Large intestine (tissue), 3 donors: ENCODE measurements around the gene UAP1L1. TPM values are rescaled to one million over a fixed set of nuclear protein-coding genes. Genes with fewer than 3 reads are reported as not detected.

ENCODE experiments used
- DNase-seq, 2 donors: peaks; one replicate each; pipeline versions ENCODE4 v3.0.0 to v3.0.0-alpha.2; 2013
- H3K27ac ChIP-seq: one replicate; pipeline ENCODE4 v1.5.1; 2013; ENCODE audit warnings: low read length
- H3K27me3 ChIP-seq: 2 replicates; pipeline ENCODE4 v1.6.1; 2013; ENCODE audit warnings: low read length; ENCODE audit not compliant: control insufficient read depth, insufficient read depth
- H3K36me3 ChIP-seq: 2 replicates; pipeline ENCODE4 v1.6.1; 2013; ENCODE audit warnings: low read length; ENCODE audit not compliant: control insufficient read depth, insufficient read depth
- H3K4me1 ChIP-seq: one replicate; pipeline ENCODE4 v1.6.1; 2013; ENCODE audit warnings: low read length; ENCODE audit not compliant: control insufficient read depth, insufficient read depth
- H3K4me3 ChIP-seq: one replicate; pipeline ENCODE4 v1.5.1; 2013; ENCODE audit warnings: low read length
- H3K9me3 ChIP-seq: one replicate; pipeline ENCODE4 v1.6.1; 2013; ENCODE audit warnings: mild to moderate bottlenecking, low read depth, low read length, moderate library complexity; ENCODE audit not compliant: control insufficient read depth
- WGBS: methylation state at CpG from one replicate; pipeline ENCODE4 v1.1.5; 2013; ENCODE audit warnings: low lambda C conversion rate; ENCODE audit not compliant: insufficient coverage; 5-methylcytosine and 5-hydroxymethylcytosine counted together
- polyA plus RNA-seq: library from polyadenylated mRNA; unstranded; fragments of 120-200 nt; gene quantifications from one replicate; pipeline ENCODE4 v1.2.1, GENCODE V29; 2013

Gene UAP1L1
- polyA plus RNA-seq, 1 donor = 32.4 TPM

DNA sequence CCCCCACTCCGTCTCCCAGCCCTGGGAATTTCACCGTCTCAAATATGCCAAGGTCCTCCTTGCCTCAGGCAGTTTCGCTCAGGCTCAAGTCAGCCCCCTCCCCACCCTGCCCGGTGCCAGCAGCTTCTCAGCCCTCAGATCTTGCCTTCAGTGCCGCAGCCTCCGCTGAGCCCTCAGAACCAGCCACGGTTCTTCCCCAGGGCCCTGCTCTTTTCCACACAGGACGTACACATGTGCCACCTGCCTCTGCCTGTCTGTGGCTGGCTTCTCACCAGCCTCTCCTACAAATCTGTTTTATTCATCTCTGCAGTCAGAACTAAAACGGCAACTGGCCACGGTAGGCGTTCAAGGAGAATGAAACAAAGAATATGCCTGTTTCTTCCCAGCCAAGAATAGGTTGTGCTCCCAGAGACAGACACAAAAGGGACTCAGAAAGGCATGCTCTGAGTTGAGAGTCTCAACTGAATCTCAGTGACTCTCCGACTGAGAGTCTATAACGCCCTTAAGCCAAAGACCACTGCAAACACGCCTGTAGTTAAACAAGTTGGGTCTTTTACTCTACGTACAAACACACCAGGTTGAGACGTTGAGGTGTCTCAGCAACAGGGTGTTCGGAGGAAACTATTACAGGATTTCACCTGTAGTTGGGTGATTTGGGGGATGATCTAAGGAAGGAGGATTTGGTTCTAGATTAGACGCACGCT lies 51.0 kb downstream of the UAP1L1 start:
- Histone ChIP-seq H3K27me3 (peaks cover 3% of the 10 kb centered on the region), H3K4me1 (peaks cover 28% of the 10 kb centered on the region), H3K27ac (peak overlapping the region; percentile 88), H3K4me3 (peak overlapping the region; percentile 66), H3K9me3 (peaks cover 15% of the 10 kb centered on the region), H3K36me3 (no peaks in the 10 kb centered on the region)
- no peak for DNase-seq
- 18% methylated on average over 2 of the region's 19 CpGs for WGBS

DNA sequence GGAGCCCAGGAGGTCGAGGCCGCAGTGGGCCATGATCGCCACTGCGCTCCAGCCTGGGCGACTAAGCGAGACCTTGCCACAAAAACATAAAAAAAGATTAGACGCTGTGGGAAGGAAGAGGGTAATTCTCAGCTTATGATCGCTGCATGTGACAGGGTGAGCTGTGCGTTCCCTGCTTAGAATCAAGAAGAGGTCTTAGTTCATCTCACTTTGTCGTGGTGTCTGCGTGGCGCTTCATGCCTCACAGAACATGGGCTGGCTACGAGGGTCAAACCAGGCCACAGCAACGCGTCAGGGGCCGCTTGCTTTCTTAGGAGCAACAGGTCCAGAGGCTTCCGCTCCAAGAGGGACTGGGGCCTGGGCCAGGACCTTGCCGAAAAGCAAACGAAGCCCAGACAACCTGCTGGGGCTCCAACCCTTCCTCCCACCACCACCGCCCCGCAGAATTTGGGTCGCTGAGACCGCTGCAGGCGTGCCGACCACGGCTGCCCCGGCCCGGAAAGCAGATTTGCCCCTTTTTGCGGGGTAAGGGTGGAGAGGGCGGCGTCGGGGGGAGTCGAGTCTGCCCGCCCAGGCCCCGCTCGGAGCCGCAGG lies 51.6 kb downstream of the UAP1L1 start:
- DNase-seq = peak; percentile 45 to 76
- WGBS = 12% methylated on average over 5 of the region's 37 CpGs
- Histone ChIP-seq H3K4me3 (peak overlapping the region; percentile 66), H3K9me3 (peaks cover 16% of the 10 kb centered on the region), H3K36me3 (no peaks in the 10 kb centered on the region), H3K27me3 (peaks cover 3% of the 10 kb centered on the region), H3K4me1 (peaks cover 28% of the 10 kb centered on the region), H3K27ac (peak overlapping the region; percentile 88)

DNA sequence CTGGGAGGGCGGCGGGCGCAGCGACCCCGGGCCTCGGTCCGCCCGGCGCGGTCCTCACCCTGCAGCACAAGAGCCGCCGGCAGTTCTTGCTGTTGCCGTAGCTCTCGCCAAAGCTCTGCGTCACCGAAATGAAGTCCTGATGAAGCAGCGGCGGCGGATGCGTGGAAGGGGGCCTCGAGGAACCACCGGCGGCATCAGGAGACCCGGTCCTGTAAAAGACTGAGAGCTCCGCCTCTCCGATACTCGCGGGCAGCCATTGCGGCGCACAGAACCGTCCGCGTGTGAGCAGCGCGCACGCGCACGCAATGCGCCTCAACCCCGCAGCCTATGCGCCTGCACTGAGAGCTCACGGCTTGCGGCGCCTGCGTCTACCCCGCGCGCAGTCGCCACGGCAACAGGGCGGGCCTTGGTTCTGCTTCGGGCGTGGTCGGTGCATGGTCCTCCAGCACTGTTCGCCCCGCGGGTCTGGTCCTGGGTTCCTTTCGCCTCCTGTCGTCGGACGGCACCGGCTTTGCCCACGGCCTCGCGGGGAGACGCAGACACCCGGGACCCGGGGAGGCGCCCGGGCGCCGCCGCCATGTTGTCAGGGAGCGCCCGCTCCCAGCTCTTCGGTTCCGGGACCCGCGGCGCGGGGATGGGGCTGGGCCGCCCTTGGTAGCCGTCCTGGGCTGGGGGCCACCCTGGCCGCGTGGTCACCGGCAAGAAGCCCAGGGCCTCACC lies 52.3 kb downstream of the UAP1L1 start:
- DNase-seq = peak; percentile 92 to 94
- Histone ChIP-seq H3K9me3 (peaks cover 16% of the 10 kb centered on the region), H3K36me3 (no peaks in the 10 kb centered on the region), H3K4me3 (peak overlapping the region; percentile 66), H3K27ac (peak overlapping the region; percentile 88), H3K4me1 (peaks cover 28% of the 10 kb centered on the region), H3K27me3 (peaks cover 5% of the 10 kb centered on the region)
- no CpG with 5 or more reads among the region's 86 CpGs for WGBS

DNA sequence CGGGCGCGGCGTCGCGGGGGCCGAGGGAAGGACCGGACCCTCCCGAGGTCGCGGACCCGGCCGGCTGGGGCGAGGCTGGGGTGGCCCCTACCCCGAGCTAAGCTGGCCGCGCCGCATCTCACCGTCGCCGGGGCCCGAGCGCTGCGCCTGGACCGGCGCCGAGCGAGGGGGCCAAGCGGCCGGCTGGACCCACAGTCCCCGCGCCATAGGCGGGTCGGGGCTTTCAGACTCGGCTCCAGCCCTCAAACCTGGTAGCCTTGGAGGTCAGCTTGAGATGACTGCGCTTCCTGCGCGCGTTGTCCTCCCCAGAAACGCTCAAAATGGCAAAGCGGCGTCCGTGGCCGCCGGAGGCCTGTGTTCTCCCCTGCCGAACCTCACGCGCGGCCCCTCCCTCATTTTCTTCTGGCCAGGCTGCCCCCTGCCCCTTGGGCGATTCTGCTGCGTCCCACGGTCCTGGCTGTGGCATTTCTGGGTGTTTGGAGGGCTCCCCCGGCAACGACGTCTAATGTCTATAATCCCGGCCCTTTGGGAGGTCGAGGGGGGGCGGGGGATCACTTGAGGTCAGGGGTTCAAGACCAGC lies 52.9 kb downstream of the UAP1L1 start:
- Histone ChIP-seq H3K9me3 (peaks cover 16% of the 10 kb centered on the region), H3K27me3 (peaks cover 7% of the 10 kb centered on the region), H3K27ac (no peak overlapping the region), H3K36me3 (no peaks in the 10 kb centered on the region), H3K4me3 (peak overlapping the region; percentile 66), H3K4me1 (peaks cover 28% of the 10 kb centered on the region)
- DNase-seq = no peak
- WGBS = no CpG with 5 or more reads among the region's 58 CpGs

Other genes starting within 250 kb of the UAP1L1 start
- gene AJM1, start 235.0 kb upstream of the UAP1L1 start, polyA plus RNA-seq = 10.4 TPM
- gene PHPT1, start 228.1 kb upstream of the UAP1L1 start, polyA plus RNA-seq = 312 TPM
- 772 TPM for gene MAMDC4, start 225.2 kb upstream of the UAP1L1 start, polyA plus RNA-seq
- 585 TPM for gene EDF1, start 211.2 kb upstream of the UAP1L1 start, polyA plus RNA-seq
- gene TRAF2, start 191.0 kb upstream of the UAP1L1 start, polyA plus RNA-seq = 18.5 TPM
- 86.8 TPM for gene FBXW5, start 132.8 kb upstream of the UAP1L1 start, polyA plus RNA-seq
- gene C8G, start 132.3 kb upstream of the UAP1L1 start, polyA plus RNA-seq = 36.0 TPM
- gene LCN12, start 125.2 kb upstream of the UAP1L1 start, polyA plus RNA-seq = 121 TPM
- gene PTGDS, start 100.0 kb upstream of the UAP1L1 start, polyA plus RNA-seq = 4.6 TPM
- 0.09 TPM for gene LCNL1, start 94.5 kb upstream of the UAP1L1 start, polyA plus RNA-seq
- 38.9 TPM for gene PAXX, start 85.1 kb upstream of the UAP1L1 start, polyA plus RNA-seq
- 3.6 TPM for gene CLIC3, start 80.9 kb upstream of the UAP1L1 start, polyA plus RNA-seq
- 25.3 TPM for gene ABCA2, start 49.3 kb upstream of the UAP1L1 start, polyA plus RNA-seq
- 0.69 TPM for gene FUT7, start 45.4 kb upstream of the UAP1L1 start, polyA plus RNA-seq
- 42.7 TPM for gene NPDC1, start 31.3 kb upstream of the UAP1L1 start, polyA plus RNA-seq
- 9.9 TPM for gene ENTPD2, start 23.5 kb upstream of the UAP1L1 start, polyA plus RNA-seq
- 12.1 TPM for gene SAPCD2, start 7.0 kb upstream of the UAP1L1 start, polyA plus RNA-seq
- 39.5 TPM for gene MAN1B1, start 9.5 kb downstream of the UAP1L1 start, polyA plus RNA-seq
- 196 TPM for gene DPP7, start 37.2 kb downstream of the UAP1L1 start, polyA plus RNA-seq
- gene GRIN1, start 61.6 kb downstream of the UAP1L1 start, polyA plus RNA-seq = 2.6 TPM
- gene LRRC26, start 92.5 kb downstream of the UAP1L1 start, polyA plus RNA-seq = 12.0 TPM
- gene TMEM210, start 94.5 kb downstream of the UAP1L1 start, polyA plus RNA-seq = not detected
- gene ANAPC2, start 111.0 kb downstream of the UAP1L1 start, polyA plus RNA-seq = 47.0 TPM
- gene SSNA1, start 111.2 kb downstream of the UAP1L1 start, polyA plus RNA-seq = 66.0 TPM
- gene TPRN, start 123.2 kb downstream of the UAP1L1 start, polyA plus RNA-seq = 32.1 TPM
- 33.1 TPM for gene TMEM203, start 128.1 kb downstream of the UAP1L1 start, polyA plus RNA-seq
- gene NDOR1, start 128.2 kb downstream of the UAP1L1 start, polyA plus RNA-seq = 12.1 TPM
- gene RNF208, start 144.7 kb downstream of the UAP1L1 start, polyA plus RNA-seq = 11.0 TPM
- 71.7 TPM for gene CYSRT1, start 147.7 kb downstream of the UAP1L1 start, polyA plus RNA-seq
- gene RNF224, start 150.0 kb downstream of the UAP1L1 start, polyA plus RNA-seq = 87.5 TPM
- gene SLC34A3, start 153.4 kb downstream of the UAP1L1 start, polyA plus RNA-seq = 36.9 TPM
- 402 TPM for gene TUBB4B, start 163.8 kb downstream of the UAP1L1 start, polyA plus RNA-seq
- 3.4 TPM for gene STPG3, start 173.8 kb downstream of the UAP1L1 start, polyA plus RNA-seq
- 45.9 TPM for gene NELFB, start 177.8 kb downstream of the UAP1L1 start, polyA plus RNA-seq
- 18.4 TPM for gene TOR4A, start 200.2 kb downstream of the UAP1L1 start, polyA plus RNA-seq
- gene NRARP, start 224.8 kb downstream of the UAP1L1 start, polyA plus RNA-seq = 32.4 TPM